ENCODE results near the gene CDHR2.

DNA sequence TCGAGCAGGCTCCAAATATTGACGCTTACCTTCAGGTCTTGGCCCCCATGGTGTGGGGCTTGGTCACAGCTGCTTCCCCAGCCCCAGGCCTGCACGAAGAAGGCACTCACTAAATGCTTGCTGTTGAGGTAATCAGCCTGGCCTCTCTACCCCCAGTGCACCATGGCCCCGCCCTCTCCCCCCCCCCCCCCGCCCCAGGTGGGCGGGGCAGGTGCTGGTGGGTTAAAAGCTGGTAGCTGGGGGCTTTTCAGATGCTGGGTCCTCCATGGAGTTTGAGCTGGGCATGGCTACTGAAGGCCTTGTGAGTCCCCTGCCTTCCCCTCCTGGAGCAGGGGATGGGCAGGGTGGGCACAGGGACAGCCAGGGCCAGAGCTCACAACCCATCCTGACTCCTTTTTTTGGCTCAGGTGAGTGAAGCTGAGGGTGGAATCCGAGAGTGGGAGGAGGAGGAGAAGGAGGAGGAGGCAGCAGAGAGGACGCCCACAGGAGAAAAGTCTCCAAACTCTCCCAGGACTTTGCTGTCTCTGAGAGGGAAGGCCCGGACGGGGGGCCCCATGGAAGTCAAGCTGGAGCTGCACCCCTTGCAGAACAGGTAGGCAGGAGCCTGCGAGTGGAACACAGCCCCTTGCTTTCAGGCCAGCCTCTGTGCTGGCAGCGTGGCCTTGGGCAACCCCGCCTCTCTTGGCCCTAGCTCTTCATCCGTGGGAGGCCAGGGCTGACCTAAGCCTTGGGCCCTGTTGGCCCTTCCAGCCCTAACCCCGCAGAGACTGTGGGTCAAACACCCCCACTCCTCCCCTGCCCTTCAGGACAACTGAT, 93.7 kb downstream of the CDHR2 start:
- TF ChIP-seq, protein P1, sequence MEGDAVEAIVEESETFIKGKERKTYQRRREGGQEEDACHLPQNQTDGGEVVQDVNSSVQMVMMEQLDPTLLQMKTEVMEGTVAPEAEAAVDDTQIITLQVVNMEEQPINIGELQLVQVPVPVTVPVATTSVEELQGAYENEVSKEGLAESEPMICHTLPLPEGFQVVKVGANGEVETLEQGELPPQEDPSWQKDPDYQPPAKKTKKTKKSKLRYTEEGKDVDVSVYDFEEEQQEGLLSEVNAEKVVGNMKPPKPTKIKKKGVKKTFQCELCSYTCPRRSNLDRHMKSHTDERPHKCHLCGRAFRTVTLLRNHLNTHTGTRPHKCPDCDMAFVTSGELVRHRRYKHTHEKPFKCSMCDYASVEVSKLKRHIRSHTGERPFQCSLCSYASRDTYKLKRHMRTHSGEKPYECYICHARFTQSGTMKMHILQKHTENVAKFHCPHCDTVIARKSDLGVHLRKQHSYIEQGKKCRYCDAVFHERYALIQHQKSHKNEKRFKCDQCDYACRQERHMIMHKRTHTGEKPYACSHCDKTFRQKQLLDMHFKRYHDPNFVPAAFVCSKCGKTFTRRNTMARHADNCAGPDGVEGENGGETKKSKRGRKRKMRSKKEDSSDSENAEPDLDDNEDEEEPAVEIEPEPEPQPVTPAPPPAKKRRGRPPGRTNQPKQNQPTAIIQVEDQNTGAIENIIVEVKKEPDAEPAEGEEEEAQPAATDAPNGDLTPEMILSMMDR (IDR thresholded peaks at IDR 0.05), result no peak
- TF ChIP-seq POLR2A (IDR thresholded peaks at IDR 0.05), result no peak

All from testis (tissue), 2 donors.